Stimulated activated CD8-positive, alpha-beta memory T cell treated with anti-CD3 and anti-CD28 coated beads, Interleukin-12 subunit alpha, Interleukin-12 subunit beta, amount 100 ng/mL, for 1 hour (primary cell): ENCODE results near the gene KIAA0232.
"Not testable (repeated sequence)": the region's sequence is repeated elsewhere in the genome, so short reads cannot be mapped to it uniquely, and the experiment has no call there.

ENCODE experiments used
- DNase-seq: peaks from one replicate; pipeline ENCODE4 v3.0.0-alpha.2; 2020; ENCODE audit warnings: low read depth

The KIAA0232 gene

DNA sequence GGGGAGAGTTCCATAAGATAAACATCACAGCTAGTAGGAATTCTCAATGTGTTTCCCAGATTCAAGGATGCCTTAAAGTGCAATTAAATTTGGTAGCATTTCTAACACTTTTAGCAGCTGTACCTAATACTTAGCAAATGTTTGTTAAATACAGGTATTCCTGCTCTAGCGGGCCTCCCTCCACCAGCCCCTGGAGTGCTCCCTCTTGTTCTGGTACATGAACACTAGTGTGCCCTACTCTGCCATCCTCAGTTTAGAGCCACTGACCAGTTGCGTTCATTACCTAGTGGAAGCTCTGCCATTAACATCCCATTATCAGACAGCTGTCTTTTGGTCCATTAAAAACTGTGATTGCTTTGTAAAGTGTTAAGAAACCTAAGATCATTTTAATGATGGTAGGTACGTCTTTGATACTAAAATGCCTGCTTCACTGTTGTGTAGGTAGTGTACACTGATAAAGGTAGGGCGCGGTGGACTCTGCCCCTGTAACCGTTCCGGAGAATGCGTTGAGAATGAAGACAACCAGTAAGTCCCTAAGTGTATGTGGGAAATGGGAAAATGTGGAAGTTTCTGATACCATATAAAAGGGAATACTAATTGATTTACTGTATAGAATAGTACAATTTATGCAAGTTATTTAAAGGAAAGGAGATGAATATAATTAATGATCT is 21.7 kb downstream of the KIAA0232 start:
- no peak for DNase-seq

DNA sequence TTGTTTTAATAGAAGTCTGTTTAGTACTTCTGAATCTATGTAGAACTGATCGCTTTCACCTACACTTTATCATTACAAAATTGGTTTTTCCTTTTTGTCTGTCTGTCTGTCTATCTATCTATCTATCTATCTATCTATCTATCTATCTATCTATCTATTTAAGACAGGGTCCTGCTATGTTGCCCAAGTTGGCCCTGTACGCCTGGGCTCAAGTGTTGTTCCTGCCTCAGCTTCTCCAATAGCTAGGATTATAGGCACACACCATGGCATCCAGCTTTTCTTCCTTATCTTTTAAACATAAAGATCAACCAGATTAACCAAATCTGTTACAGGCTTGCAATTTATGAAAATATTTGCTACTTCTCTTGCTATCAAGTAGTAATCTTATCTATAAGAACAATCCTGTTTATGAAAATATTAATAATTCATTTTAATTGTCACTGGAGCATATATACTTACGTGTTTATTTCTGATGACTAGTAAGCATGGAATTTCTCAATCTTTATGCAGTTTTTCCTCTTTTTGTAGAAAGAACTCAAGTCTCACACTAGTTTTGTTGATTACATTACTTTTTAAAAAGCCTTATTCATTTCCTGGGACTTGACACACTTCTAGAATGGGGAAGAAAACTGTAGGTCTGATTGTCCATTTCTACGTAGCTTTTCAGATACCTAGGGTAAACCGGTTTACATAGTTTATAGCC is 24.5 kb downstream of the KIAA0232 start:
- DNase-seq: no peak

DNA sequence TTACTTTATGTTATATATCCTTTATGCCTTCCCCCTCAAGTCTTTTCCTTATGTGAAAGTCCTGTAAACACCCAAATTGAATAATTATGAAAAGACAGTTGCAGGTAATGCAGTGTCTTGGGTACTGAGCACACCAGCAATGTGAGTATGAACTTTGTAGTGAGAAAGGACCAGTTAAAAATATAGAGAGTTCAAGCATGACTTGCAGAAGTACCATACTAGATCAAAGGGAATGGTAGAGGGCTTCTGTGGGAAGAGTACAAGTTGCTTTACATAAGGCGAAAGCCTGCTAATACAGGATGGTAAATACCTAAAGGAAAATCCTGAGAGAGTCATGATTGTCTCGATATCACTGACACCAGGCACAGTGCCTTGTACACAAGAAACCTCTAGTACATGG is 25.7 kb downstream of the KIAA0232 start:
- DNase-seq: no peak

DNA sequence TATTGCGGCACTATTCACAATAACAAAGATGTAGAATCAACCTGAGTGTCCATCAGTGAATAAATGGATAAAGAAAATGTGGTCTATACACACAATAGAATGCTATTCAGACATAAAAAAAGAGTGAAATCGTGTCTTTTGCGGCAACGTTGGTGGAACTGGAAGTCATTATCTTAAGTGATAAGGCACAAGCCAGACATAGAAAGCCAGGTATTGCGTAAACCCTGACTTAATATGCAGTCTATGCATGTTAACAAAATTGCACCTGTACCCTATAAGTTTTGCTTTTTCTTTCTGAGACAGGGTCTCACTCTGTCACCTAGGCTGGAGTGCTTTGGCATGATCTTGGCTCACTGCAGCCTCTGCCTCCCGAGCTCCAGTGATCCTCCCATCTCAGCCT is 28.6 kb downstream of the KIAA0232 start:
- no peak for DNase-seq

DNA sequence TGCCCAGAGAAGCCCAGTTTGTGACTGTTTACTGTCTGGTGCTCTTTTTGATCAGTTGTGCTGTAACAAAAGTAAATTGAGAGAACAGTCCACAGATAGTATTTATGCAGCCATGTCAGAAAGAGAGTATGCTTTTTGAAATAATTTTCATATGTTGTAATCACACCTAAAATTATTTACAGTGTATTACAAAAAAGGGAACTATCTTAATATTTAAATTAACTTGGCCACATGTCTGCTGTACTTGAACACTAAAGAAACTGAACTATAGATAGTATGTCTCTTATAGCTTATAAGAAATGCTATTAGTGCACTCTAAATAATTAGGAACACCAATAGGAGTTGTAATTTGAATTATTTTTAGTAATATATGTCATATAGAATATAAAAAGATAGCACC is 30.2 kb downstream of the KIAA0232 start:
- DNase-seq: no peak

DNA sequence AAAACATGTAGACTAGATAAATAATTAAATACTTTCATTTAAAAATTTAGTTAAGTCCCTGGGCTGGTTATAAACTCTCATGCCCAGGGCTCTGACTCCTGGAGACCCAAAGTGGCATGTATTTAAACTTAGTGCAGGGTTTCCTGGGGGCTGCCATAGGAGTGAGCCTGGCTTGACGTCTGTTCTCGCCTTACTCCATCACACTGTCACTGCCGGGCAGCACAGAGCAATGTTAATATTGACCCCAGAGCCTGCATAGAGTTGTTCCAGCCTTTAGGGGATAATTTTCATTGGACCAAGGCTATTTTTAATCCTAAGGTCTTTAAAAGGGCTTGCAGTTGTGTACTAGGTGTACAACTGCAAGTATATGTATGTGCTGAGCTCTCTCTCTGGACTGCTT is 31.2 kb downstream of the KIAA0232 start:
- DNase-seq: no peak

DNA sequence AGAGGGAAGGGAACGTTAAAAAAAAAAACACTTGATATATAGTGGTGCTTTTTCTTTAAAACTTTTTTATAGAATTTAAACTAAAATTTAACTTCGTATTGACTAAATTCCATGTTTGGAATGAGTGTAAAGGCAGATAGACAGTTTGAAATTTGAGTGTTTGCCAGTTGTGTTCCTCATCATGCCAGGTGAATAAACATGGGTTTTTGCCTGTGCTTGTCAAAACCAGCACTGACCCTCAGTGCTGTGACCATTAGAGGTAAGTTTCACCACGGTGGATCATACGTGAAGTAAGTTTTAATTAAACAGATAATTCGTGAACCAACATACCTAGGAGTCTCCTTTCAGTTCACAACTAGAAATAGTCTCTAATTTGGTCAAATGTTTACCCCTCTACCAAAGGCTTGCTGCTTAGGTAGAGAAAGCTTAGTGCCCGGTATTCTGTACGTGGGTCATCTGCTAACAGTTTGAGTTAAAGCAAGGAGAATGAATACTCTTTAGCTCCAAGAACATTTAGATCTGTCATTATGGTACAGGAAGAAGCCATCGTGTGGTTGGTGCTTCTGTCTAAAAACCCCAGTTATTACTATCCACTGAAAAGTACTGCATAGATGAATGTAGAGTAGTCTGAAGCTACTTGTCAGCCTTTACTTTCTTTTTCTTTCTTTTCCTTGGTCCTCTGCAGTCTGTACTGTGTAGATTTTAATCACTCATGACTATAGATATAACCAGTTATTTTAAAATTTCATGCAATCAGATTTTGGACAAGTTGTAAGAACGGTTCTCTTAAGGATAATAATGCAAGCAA is 32.7 kb downstream of the KIAA0232 start:
- DNase-seq: no peak

DNA sequence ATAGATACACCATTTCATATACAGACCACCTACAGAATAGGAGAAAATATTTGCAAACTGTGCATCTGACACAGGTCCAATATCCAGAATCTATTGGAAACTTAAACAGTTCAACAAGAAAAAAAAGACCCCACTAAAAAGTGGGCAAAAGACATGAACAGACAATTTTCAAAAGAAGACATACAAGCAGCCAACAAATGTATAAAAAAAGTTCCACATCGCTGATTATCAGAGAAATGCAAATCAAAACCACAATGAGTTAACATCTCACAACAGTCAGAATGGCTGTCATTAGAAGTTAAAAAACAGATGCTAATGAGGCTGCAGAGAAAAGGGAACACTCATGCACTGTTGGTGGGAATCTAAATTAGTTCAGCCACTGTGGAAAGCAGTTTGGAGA is 36.8 kb downstream of the KIAA0232 start:
- no peak for DNase-seq

DNA sequence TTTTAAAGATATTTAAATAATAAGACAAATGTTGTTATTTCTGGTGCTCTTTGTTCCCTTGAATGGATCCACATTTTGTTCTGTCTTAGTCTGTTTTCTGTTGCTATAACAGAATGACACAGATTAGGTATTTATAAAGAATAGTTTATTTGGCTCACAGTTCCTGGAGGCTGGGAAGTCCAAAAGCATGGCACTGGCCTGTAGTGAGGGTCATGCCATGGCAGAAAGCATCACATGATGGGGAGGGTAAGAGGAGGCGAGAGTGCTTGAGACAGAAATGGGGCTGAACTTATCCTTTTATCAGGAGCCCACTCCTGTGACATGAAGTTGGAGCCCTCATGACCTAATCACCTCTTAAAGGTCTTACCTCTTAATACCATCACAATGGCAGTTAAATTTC is 38.2 kb downstream of the KIAA0232 start:
- no peak for DNase-seq

DNA sequence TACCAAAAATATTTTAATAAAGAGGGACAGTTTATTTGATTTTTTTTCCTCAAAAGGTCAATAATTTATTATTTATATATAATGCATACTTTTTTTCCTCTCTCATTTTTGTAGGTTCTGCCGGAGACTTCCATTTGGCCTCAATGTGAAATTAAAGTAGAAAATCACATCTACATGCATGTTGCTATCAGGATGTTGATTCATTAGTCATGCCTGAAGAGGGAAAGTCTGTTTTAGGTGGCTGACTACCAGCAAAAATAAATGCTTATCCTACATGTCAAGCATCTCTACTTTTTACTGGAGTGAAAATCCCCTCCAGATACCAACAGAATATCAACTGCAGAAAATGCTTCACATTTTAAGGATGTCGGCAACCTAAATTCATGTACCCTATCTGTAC is 41.5 kb downstream of the KIAA0232 start:
- DNase-seq: no peak

DNA sequence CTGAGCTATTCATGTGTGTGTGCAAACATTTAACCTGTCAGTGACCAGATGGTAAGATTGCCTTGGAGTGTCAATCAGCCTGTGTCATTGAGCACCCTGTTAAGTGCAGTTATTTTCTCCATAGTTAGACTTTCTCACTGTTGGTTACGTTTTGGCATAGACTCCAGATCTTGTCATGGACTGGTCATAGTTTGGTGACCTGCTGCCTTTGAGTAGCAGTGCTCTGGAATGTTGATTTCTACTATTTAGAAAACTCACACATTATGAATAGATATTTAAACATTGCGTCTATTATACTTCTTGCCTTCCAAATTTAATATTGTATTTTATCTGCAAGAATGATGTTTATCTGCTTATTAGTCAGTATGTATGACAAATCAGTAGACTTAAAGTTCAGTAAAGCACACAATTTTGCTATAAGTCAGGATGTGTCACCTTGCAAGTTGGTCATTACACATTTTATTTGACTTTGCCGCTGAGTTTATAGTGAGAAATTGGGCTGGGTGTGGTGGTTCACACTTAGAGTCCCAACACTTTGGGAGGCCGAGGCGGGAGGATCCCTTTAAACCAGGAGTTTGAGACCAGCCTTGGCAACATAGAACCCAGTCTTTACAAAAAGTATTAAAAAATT is 42.4 kb downstream of the KIAA0232 start:
- DNase-seq: no peak

DNA sequence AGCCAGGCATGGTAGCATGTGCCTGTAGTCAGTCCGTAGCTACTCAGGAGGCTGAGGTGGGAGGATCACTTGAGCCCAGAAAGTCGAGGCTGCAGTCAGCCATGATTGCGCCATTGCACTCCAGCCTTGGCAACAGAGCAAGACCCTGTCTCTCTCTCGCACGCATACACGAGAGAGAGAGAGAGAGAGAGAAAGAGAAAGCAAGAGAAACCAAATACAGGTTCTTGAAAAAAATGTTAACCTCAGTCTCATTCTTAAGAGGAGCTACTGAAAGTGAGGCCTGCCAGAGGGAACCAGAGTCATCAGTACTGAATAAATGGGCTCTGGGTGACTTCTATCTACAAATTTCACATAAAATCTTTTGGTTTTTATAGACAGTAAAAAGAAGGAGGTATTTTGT is 42.9 kb downstream of the KIAA0232 start:
- no peak for DNase-seq

DNA sequence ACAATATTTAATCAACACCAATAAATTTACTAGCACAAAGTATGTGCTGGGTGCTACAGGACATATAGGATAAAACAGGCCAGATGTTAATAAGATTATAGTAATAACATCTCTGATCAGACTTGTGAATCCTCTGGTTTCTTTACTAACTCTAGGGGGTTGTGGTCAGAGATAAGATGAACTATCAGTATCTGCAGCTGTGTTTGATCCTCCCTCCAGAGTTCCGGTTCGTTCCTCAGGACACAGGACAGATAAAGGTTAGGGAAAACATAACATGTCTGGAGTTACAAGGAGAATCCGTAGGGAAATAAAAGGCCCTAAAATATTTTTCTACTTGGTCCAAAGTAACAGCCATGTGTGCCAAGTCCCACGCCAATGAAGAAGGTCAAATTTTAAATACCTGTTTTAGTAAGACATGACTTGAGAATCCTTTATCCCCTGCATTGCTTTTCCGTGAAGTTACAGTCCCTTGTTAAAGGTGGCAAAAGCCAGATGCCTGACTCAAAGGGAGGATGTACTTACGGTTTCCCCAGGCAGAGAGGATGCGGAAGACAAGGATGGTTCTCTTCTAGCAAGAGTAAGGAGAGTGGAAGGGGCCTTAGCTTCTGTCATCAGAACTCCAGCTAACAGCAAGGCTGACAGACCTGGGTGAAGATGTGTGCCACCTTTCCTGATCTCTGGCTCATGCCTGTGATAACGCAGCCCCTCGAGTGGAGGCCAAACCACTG is 44.4 kb downstream of the KIAA0232 start:
- DNase-seq: no peak

DNA sequence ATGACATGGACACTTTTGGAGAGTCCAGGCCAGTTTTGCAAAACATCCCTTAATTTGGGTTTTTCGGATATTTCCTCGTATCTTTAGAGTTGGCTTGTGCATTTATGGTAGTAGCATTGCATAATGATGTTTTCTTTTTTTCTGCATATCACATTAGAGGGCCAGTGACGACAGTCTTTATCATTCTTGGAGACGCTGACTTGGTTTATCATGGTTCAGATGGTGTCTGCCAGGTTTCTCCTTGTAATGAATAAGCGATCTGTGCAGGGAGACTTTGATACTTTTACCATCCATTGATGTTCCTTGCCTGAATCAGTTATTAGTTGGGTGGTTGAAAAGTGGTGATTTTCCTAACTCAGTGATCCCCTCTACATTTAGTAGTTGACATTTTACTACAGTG is 46.6 kb downstream of the KIAA0232 start:
- DNase-seq: no peak

DNA sequence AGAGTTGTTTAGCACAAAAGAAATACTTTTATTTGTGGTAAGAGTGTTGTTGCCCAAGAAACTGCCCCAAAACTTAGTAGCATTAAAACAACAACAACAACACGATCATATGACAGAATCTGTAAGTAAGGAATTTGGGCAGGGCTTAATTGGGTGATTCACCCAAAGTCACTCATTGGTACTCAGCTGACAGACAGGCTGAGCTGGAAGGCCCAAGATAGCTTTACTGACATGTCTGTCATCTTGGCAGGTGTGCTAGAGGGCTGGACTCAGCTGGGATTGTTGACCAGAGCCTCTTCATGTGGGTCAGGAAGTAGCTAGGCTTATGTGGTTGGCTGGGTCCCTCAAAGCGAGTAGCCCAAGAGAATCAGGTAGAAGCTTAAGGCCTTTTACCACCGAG is 52.3 kb downstream of the KIAA0232 start:
- no peak for DNase-seq

DNA sequence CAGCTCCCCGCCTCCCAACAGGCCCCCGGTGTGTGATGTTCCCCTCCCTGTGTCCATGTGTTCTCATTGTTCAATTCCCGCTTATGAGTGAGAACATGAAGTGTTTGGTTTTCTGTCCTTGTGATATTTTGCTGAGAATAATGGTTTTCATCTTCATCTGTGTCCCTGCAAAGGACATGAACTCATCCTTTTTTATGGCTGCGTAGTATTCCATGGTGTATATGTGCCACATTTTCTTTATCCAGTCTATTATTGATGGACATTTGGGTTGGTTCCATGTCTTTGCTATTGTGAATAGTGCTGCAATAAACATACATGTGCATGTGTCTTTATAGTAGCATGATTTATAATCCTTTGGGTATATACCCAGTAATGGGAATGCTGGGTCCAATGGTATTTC is 53.1 kb downstream of the KIAA0232 start:
- not testable (repeated sequence) for DNase-seq

DNA sequence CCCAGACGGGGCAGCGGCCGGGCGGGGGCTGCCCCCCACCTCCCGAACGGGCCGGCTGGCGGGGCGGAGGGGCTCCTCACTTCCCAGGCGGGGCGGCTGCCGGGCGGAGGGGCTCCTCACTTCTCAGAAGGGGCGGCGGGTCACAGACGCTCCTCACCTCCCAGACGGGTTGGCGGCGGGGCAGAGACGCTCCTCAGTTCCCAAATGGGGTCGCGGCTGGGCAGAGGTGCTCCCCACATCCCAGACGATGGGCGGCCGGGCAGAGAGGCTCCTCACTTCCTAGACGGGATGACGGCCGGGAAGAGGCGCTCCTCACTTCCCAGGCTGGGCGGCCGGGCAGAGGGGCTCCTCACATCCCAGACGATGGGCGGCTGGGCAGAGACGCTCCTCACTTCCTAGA is 54.6 kb downstream of the KIAA0232 start:
- not testable (repeated sequence) for DNase-seq

DNA sequence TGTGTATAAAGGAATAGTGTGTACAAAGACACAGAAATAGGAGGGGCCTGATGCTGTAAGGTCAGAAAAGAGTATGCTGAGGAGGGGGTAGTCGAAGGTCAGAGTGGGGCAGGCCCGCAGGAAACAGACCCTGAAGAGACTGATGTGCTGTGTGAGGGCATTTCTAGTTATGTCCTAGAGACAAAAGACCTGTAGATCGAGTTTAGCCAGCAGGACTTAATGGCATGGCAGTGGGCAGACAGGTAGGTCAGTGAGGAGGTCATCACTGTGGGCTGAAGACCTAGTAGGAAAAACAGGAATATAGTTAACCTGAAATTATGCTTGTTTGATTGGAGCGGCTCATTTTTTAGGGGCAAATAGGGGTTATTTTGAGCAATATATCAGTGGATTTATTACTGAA is 57.1 kb downstream of the KIAA0232 start:
- no peak for DNase-seq

DNA sequence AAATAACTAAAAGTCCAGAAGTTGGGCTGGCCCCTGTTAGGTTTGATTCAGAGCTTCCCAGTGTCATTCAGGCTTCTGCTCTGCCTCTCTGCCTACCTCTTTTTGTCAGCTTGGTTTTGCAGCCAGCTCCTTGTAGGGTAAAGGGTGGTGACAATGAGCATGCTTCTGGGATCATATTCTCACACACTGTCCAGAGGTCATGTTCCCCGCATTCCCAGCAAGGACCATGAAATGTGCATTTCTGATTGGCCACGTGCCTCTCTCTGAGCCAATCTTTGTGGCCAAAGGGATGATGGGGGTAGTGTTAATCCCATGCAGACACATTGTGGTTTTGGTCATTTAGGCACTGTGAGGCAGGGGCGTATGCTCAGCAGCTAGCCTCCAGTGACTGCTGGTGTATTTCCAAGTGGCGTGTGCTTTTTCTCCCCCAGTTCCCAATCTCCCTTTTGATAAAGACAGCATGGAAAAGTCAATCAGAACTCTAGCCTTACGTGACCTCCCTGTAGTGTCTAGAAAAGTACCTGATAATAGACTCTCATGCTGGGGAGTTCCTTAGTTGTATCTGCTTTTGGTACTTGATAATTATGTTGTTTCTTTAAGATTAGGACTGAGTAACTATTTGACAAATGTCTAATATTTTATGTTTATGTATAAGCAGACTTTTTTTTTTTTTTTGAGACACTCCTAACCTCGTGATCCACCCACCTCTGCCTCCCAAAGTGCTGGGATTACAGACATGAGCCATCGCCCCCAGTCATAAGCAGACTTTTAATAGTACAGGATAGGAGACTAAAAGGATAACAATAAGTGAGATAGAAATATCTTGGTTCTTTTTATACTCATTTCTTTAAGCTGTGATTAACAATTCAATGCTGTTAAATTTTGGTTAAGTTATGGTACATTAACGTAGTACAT is 57.8 kb downstream of the KIAA0232 start:
- no peak for DNase-seq

DNA sequence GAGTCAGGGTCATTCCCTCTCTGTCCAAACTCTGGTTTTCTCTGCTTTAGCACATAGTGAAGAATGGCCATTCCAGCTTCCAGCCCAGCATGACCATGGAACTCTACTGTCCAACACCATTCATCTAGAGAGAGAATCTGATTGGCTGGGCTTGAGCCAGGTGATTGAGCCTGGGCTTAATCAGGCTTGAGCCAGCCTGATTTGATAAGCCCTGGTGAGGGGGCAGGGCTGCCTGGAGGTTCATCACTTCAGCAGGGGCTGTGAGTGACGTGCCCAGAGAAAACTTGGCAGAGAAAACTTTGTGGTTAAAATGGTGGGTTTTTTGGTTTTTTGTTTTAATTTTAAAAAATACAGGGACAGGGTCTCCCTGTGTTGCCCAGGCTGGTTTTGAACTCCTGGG is 62.5 kb downstream of the KIAA0232 start:
- DNase-seq: no peak

DNA sequence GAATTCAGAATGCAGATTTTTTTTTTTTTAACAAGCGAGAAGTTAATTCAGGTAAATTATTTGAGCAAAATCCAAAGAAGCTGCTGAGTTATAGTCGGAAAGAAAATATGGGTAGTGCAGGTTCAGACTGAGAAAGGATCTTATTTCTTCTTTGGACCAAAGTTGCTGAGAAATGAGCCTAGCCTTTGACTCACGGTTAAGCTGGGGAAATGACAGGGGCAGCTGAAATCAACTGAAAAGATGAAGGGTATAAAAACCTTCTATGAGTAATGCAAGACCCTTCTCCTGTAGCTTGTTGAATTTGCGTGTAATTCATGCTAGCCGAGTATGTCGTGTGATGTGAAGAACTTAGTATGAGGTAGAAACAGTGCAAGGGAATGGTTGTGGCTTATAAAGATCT is 63.0 kb downstream of the KIAA0232 start:
- no peak for DNase-seq
